Kidney epithelial cell (primary cell): ENCODE results near the gene ANKRD27. TPM values are rescaled to one million over a fixed set of nuclear protein-coding genes. Genes with fewer than 3 reads are reported as not detected.

Experiments
- DNase-seq: peaks from one replicate; pipeline ENCODE4 v3.0.0-alpha.2; 2010; ENCODE audit warnings: low read depth
- H3K27me3 ChIP-seq: 2 replicates; pipeline ENCODE4 v1.6.0; 2011; ENCODE audit warnings: low read length; ENCODE audit not compliant: control insufficient read depth, insufficient read depth
- H3K36me3 ChIP-seq: 2 replicates; pipeline ENCODE4 v1.5.1; 2011; ENCODE audit warnings: low read length; ENCODE audit not compliant: control insufficient read depth, insufficient read depth
- H3K4me3 ChIP-seq: 2 replicates; pipeline ENCODE4 v1.5.1; 2011; ENCODE audit warnings: low read depth, mild to moderate bottlenecking, control low read depth, low read length
- total RNA-seq: library from RNA; depleted of rRNA; stranded (reverse); fragments of >200 nt; gene quantifications from 2 replicates; pipeline ENCODE4 v1.2.3, GENCODE V29; 2015
- TF ChIP-seq, protein P1 (sequence below): IDR thresholded peaks from 2 replicates; pipeline ENCODE4 v1.5.1; 2011; ENCODE audit warnings: mild to moderate bottlenecking, moderate library complexity, low read length, control low read depth, inconsistent platforms; ENCODE audit not compliant: insufficient read depth, poor library complexity, severe bottlenecking

ANKRD27 gene
- 18.8 TPM in 2 replicates for total RNA-seq

GRCh38 chr19:32674931-32675719 lies at the start of gene ANKRD27:
Gene ANKRD27 (minus strand): TSS chr19:32675180. CDS start chr19:32659015, 16,165 bp downstream.
- TF ChIP-seq, protein P1, sequence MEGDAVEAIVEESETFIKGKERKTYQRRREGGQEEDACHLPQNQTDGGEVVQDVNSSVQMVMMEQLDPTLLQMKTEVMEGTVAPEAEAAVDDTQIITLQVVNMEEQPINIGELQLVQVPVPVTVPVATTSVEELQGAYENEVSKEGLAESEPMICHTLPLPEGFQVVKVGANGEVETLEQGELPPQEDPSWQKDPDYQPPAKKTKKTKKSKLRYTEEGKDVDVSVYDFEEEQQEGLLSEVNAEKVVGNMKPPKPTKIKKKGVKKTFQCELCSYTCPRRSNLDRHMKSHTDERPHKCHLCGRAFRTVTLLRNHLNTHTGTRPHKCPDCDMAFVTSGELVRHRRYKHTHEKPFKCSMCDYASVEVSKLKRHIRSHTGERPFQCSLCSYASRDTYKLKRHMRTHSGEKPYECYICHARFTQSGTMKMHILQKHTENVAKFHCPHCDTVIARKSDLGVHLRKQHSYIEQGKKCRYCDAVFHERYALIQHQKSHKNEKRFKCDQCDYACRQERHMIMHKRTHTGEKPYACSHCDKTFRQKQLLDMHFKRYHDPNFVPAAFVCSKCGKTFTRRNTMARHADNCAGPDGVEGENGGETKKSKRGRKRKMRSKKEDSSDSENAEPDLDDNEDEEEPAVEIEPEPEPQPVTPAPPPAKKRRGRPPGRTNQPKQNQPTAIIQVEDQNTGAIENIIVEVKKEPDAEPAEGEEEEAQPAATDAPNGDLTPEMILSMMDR, result no peak
- peak; percentile 82 for DNase-seq
- H3K36me3 ChIP-seq, result no peaks in the 10 kb centered on the region
- peak within 1 kb of the TSS; percentile 88 for H3K4me3 ChIP-seq
- peaks cover 24% of the 10 kb centered on the region for H3K27me3 ChIP-seq

GRCh38 chr19:32720936-32721250 lies 45.9 kb upstream of the ANKRD27 start:
- H3K36me3 ChIP-seq, result no peaks in the 10 kb centered on the region
- H3K4me3 ChIP-seq, result no peak overlapping the region
- no peaks in the 10 kb centered on the region for H3K27me3 ChIP-seq
- TF ChIP-seq, protein P1, result no peak
- DNase-seq, result no peak

DNA sequence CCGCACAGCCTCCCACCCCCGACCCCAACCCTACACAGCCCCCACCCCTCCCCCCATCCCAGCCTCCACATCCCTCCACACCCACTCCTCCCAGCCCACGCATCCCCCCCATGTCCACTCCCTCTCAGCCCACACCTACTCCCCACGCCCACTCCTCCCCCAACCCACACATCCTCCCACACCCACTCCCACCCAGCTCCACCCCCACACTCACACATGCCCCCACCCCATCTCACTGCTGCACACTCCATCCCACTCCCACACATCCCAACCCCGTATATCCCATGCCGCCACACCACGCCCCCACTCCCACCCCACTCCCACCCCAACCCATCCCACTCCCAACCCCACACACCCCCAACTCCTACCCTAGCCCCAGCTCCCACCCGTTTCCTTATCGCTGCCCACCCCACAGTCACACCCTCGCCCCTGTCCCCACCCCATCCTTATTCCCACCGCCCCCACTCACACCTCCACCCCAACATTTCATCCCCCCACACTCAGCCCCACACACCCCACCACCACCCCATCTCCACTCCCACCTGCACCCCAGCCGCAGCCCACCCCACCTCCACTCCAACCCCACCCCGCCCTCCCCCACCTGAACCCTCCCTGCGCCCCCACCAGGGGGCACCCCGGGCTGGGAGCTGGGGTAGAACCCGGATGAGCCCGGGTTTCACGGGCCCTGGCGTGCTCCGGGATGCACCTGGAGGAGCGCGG lies 45.4 kb upstream of the ANKRD27 start:
- TF ChIP-seq, protein P1, result no peak
- no peaks in the 10 kb centered on the region for H3K27me3 ChIP-seq
- H3K4me3 ChIP-seq, result no peak overlapping the region
- no peaks in the 10 kb centered on the region for H3K36me3 ChIP-seq
- DNase-seq, result no peak

- TF ChIP-seq, protein P1, result no peak
- Histone ChIP-seq H3K27me3 (no peaks in the 10 kb centered on the region), H3K4me3 (no peak within 1 kb of the TSS), H3K36me3 (no peaks in the 10 kb centered on the region)
- no peak for DNase-seq
Measured at GRCh38 chr19:32719611-32720059, 44.7 kb upstream of the ANKRD27 start, which contains the start of gene TDRD12. Gene TDRD12 (plus strand): TSS chr19:32719767. CDS start chr19:32720073, 306 bp downstream.

- H3K36me3 ChIP-seq, result no peaks in the 10 kb centered on the region
- H3K27me3 ChIP-seq, result no peaks in the 10 kb centered on the region
- TF ChIP-seq, protein P1, result no peak
- H3K4me3 ChIP-seq, result no peak overlapping the region
- DNase-seq, result no peak
Measured at GRCh38 chr19:32718286-32718685, 43.3 kb upstream of the ANKRD27 start.
